NCI-H187 (cell line): ENCODE data around the gene APELA.
"Not testable (repeated sequence)": the region's sequence is repeated elsewhere in the genome, so short reads cannot be mapped to it uniquely, and the experiment has no call there.

ENCODE experiments used
- DNase-seq, 2 experiments: peaks; one replicate each; lab custom pipeline; 2025; lab: John Stamatoyannopoulos, UW

APELA gene, protein sequence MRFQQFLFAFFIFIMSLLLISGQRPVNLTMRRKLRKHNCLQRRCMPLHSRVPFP

DNA sequence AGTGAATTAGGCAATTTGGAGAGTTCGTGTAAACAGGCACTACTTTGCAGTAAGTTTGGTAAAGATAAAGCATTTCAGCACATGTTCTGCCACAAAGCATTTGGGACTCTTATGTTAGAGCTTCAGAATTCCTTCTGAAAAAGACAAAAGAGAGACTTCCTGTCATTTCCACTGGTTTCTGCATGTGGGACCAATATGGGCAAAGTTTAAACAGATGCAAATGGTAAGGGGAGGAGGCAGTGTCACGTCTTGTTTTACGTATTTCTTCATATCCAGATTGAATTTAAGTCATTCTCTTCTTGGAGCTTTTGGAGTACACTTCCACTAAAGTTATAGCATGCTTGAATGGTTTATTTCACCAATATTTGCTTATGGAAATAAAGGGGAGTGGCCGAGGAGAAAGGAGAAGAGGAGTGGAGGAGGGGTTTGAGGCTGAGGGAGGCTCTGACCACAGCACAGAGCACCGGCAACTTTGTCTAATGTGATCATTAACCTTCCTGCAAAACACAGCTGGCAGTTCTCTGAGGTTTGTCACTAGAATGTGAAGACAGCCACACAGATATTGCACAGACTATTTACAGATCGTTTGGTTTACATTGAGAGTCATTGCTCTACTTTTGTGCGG lies at the start of gene APELA:
Gene APELA (plus strand): TSS at position 479 of the 625 bp plus-strand sequence. CDS start 154 bp downstream, outside the sequence.
- no peak for DNase-seq

DNA sequence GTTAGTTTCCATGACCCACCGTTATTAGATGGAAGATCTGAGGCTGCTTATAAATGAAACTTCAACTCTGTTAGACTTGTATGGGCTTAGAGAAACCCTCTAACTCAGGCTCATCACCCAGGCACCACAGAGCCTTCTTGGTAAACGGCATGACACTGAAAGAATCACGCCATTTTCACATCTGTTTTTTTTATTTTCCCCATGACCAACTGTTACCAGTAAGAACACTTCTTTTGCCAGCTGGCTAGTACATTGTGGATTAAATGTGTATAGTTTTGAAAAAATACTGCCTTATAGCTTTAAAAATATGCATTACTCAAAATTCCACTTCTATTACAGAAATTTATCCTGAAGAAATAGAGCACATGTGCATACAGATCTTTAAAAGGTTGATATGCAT lies 48.0 kb upstream of the APELA start:
- DNase-seq = no peak

DNA sequence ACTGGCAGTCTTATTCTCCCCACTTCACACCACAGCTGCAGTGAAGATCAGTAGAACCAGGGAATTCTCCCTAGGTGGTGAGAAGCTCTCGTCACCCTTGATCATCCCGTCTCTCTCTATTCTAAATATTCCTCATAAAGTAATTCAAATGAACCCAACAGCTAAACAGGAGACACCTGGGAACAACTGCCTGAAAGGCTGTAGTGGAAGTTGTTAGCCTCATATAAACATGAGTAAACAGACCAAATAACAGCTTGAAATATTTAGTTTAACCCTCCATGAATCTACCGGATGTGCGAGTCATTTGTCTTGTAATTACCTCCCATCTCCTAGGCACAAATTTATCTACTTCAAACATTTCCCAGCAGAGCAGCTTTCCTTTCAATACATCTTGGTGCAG lies 30.4 kb upstream of the APELA start:
- DNase-seq = no peak

DNA sequence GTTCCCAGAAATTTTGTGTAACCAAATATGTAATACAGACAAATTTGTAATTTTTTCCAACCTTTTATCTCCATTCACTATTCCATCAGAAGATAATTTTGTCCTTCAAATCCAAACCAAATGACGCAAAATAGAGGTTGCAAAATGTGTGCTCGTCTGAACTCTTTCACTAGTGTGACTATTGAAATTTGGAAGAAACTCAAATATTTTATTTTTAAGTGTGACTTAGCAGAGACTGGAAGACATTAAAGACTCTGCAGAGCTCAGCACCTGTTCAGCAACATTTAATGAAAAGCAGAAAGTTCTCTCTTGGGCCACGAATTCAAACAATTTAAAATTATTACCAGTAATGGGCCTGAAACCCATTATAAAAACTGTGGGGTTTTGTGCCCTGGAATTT lies 30.0 kb upstream of the APELA start:
- DNase-seq = no peak

DNA sequence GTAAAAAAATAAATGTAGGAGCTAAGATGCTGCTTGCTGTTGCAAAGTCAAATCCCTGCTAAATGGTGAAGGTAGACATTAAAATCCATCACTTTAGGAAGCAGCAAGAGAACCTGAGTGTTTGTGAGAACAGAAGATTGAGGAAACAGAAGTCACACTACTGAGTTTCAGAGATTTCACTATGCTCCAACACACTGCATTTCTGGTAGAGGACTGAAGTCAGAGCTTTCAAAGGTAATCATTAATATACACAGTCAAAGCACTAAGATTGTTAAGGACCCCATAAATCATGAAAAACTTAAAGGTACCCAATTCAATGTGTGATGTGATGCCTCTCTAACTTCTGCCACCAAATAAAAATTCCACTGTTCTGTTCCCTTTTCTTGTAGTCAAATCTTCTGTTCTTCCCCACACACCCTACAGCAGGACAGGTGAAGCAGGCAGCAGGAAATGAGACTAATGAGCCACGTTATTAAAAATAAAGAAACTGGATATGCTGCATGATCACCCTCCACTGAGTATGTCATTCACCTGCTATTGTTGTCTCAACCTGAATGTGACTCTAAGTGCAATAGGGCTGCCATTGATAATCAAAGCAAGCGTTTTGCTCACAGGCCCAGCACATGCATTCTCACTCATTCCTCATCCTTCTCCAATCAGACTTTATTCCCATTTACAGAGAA lies 28.9 kb upstream of the APELA start:
- DNase-seq = no peak

DNA sequence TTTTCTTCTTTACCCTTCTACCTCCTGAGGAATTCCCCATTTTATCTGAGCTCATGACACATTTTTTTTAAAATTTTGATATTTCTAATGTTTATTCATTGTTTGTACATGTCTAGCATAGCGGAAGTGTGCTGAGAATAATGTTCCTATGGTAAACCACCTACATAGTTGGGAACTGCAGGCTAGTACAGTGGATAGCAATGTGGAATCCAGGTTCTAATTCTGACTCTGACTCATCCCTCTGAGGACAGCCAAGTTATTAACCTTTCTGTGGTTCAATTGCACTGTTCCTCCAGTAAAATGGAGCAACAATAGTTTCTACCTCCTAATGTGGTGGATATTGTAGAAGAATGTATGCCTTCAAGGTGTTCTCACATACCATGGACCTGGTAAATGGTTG lies 20.6 kb upstream of the APELA start:
- DNase-seq = no peak

DNA sequence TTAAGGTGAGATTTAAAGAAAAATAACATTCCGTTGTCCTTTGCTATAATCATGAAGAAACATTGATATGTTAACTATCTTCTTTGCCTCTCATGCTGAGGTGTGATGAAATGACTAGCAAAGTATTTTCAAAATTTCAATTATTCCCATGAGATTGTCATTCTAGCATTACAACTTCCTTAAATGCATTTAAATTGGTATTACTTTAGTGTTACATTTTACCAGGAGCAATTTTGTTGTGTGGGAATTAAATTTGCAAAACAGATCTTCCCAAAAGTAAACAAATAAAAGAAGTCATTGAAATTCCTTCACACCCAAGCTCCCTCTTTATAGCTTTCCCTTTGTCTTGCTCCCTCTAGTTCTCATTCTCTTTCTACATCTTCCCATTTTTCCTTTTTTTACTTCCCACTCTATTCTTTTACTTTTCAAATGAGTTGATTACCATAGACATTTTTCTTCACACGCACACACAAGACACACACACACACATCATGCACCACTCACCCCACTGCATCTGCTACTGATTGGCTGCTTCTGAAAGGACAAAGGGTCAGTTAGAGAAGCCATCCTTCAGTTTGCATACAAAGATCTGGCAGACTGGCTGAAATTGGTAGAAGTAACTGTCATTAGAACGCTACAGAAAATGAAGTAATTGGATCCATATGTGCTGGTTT lies 10.0 kb upstream of the APELA start:
- DNase-seq = no peak

DNA sequence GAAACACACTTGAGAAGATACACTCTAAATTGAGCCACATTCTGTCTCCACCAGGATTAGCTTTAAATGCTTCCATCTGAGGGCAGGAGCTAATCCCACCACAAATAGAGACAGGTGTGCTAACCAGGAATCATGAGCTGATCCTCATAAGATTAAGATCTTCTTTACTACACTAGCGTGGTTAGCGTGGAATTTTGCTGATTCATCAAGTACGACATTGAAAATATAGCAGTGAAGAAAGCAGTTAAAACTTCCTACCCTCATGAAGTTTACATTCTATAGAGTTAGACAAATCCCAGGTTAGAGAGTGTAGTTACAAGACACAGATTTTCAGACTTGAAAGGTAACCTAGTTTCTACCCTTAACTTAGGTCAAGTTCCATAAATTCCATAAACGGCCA lies 5.3 kb upstream of the APELA start:
- no peak for DNase-seq

DNA sequence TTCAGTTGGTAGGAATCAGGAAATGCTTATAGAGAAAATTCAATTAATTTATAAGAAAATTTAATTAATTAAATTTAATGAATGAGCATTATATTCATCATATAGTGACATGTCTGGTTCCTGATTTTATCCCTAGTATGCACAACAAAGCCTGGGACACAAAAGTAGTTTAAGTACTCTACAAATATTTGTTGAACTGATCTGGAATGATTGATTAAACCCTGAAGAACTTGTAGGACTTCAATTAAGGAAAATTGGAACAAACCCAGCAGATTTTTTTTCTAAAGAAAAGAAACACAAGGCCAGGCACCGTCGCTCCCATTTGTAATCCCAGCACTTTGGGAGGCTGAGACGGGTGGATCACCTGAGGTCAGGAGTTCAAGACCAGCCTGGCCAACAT lies 4.5 kb upstream of the APELA start:
- DNase-seq = no peak

DNA sequence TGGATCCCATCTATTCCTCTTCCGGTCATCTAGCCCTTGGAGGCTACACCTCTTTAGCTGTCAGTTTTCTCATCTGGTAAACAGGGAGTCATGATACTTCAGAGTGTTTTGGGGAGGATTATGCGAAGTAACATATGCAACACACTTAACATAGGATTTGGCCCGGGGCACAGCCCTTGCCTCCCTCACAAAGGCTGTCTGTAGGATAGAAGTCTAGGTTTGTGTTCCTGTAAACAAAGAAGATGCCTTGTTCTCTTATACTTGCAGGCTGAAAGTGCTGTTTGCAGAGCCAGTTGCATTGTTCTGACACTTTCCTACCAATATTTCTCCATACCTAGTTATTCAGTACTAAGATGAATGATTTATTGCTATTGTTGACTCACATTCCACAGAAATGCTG lies 2.2 kb upstream of the APELA start:
- DNase-seq = no peak

DNA sequence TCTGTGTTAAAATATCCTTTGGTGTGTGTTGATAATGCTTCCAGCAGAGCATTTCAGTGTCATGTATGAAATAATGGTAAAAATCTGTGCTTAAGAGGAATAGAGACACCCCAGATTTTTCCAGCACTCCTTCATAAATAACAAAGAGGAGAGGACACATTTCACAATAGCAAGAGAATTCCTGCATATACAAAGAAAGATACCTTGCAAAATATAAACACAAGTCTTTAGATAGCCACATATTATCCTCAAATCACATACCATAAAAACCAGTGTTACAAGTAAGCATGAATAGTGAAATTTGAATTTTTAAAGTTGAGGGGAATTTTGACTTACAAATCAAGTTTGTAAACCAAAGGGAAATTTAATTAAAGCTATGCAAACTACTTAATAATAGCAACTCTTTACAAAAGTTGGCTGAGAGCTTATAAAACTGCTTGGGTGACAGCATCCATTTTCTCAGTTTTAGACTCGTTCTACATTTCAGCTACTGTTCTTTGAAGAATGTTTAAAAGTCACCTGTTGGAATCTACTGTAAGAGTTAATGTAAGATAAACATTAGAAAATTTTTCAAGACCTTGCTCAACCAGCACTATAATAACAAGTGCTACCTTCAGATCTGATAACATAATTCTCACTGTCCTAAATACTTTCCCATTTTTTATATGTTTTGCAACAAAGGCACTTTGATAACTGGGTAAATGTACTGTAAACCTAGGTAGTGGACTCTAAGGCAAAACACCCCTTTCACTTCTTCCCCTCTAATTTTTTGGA lies 3.7 kb downstream of the APELA start:
- no peak for DNase-seq

DNA sequence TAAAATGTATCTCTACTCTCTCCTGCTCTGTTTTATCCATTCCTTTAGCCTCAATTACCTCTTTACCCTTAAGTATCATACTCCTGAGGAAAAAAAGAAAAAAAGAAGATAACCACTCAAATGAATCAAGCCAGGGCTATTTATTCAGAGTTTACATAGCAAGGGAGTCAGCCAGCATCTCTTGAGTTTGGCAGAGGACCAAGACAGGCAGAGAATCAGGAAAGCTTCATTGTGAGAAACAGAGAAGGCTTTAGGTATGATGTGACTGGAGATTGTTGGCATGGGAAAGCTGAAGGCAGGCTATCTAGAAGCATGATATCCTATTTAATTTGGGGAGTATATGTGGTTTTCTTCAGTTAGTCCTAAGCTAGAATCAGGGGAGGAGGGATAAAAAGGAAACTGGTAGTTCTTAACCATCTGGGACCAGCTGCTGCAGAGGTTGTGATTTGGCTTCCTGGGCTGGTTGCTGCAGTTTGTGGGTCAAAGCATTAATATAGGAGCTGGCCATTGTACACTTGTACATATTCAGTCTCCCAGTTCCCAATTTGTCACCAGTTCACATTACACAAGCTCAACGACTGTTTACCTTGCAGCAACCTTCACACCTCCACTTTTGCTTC lies 11.2 kb downstream of the APELA start:
- no peak for DNase-seq

DNA sequence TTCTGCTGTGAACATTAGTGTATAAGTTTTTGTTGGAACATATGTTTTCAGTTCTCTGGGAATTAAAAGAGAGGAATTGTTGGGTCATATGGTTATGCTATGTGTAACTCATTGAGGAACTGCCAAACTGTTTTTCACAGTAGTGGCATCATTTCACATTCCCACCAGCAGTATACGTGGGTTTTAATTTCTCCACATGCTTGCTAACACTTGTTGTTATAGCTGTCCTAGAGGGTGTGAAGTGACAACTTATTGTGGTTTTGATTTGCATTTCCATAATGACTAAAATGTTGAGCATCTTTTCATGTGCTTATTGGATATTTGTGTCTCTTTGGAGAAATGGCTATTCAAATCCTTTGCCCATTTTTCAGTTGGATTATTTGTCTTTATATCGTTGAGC lies 13.7 kb downstream of the APELA start:
- no peak for DNase-seq

DNA sequence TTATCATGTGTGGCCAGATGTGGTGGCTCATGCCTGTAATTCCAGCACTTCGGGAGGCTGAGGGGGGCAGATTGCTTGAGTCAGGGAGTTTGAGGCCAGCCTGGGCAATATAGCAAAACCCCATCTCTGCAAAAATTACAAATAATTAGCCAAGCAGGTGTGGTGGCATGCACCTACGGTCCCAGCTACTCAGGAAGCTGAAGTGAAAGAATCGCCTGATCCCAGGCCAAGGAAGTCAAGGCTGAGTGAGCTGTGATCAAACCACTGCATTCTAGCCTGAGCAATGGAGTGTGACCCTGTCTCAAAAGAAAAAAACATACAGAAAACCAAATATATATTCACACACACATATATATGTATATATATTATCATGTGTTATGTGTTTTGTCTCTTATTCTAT lies 15.0 kb downstream of the APELA start:
- no peak for DNase-seq

DNA sequence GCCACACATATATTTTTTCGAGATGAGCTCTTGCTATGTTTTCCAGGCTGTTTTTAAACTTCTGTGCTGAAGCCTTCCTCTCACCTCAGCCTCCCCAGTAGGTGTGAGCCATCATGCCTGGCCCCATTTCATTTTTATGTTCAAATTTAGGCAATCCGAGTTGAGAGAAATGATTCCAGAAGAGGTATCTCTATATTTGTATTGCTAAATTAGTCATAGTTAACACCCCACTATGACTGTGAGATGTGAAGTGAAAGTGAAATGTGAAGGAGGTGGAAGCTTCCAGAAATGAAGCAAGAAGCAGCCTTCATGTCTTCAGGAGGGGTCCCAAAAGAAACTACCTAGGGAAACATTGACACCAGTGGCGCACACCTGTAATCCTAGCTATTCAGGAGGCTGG lies 17.7 kb downstream of the APELA start:
- no peak for DNase-seq

DNA sequence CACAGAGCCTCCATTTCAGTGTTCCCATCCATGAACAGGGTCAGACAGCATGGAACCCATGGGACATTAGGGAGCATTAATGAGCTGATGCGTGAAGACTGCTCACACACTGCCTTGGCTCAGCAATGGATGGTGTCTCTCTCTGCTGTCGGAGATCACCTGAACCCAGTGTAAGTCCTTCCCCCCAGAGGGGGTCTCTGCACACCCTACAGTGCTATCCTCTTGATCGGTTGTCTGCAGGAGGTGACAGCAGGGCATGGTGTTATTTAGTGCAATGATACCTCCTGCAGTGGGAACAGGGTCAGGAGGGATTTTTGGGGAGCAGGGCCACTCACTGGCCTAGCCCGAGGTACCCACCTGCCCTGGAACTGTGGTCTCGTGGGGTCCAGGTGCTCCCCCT lies 25.6 kb downstream of the APELA start:
- DNase-seq = no peak

DNA sequence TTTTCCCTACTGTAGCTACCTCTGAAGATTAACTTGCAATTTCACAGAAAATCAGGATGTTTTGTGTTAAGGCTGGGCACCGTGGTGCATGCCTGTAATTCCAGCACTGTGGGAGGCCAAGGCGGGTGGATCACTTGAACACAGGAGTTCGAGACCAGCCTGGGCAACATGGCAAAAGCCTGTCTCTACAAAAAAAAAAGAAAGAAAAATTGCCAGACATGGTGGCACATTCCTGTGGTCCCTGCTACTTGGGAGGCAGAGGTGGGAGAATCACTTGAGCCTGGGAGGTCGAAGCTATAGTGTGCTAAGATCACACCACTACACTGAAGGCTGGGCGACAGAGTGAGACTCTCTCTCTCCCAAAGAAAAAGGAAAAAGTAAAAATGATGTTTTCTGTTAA lies 27.4 kb downstream of the APELA start:
- no peak for DNase-seq

DNA sequence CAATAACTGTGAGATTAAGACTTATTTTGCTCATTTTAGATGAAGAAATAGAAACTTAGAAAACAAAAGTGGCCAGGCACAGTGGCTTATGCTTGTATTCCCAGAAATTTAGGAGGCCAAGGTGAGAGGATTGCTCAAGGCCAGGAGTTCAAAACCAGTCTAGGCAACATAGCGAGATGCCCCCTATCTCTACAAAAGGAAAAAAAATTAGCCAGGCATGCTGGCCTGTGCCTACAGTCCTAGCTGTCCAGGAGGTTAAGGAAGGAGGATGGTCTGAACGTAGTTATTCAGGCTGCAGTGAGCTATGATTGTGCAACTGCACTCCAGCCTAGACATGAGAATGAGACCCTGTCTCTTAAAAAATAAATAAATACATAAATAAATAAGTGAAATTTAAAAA lies 28.0 kb downstream of the APELA start:
- no peak for DNase-seq

DNA sequence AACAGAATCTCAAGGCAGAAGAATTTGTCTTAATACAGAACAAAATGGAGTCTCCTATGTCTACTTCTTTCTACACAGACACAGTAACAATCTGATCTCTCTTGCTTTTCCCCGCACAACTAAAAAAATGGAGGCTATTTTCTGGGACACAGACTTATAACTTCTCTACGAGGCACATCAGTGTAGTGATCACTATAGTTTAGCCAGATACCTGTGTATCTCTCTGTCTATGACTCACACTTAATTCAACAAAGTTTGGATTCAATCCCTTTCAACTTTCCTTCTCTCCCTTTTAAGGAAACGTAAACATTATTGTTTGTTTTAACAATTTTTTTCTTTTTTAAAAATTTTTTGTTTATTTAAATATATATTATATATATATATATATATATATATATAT lies 29.4 kb downstream of the APELA start:
- no peak for DNase-seq

DNA sequence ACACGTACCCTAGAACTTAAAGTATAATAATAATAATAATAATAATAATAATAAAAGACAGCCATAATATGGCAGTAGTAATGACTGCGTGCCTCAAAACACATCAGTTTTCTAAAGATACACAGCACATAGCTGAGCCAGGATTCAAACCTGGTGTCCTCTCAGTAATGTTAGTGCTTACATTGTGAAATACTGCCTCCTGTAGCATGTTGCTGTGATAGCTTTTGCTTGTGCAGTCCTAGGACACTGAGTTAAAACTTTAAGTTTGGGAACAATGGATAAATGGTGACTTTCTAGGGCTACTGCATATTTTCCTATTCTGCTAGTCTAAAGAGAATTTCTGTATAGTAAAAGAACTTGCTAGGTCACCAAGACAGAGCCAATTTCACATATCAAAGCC lies 36.5 kb downstream of the APELA start:
- DNase-seq = not testable (repeated sequence)

DNA sequence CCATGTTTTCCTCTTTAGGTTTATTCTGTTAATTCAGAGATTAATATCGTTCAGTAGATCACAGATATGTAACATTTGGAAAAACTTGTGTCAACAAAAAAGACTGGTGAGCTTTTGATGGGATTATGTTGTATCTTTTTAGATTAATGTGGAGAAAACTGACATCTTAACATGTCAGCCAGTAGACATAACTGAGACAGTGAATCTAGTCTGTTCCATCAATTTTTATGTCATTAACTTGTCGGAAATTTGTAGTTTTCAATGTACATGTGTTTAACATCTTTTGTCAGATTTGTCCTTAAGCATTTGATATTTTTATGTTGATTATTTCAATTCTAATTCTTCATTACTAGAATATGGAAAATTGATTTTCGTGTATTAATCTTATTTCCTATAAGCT lies 42.0 kb downstream of the APELA start:
- DNase-seq = no peak

DNA sequence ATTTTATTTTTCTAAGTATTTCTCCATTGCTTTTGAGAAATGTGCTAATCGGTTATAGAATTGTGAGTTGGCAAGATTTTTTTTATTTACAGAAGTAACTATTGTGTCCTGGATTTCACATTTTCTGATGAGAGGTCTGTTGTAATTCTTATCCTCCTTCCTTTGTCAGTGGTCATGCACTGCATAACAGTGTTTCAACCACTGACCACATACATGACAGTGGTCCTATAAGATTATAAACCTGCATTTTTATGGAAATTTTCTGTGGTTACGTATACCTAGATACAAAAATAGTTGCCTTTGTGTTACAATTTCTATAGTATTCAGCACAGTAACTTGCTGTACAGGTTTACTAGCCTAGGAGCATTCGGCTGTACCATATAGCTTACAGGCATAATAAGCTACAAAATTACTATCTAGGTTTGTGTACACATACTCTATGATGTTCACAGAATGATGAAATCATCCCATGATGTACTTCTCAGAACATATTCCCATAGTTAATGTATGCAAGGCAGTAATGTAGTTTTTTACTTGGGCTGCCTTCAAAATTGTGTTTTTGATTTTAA lies 47.8 kb downstream of the APELA start:
- no peak for DNase-seq
